ENCODE data around the gene AKT1. TPM values are rescaled to one million over a fixed set of nuclear protein-coding genes. Genes with fewer than 3 reads are reported as not detected.

AKT1 gene
- total RNA-seq, 4 donors from 2014 or later, result 66.6 to 93.7 (median 71.3) TPM

DNA sequence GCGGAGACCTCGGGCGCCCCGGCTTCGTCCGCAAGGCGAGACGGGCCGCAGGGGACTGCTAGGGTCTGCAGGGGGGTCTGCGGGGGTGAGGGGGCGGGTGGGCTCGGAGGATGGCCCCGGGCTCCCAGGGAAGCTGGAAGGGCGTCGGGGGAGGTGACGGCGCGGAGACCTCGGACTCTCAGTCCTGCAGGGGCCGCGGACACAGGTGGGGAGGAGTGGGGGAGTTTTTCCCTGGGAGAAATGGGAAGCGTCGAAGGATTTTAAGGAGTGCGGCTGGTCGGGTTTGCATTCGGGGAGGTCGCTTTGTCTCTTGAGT is 31.3 kb upstream of the AKT1 start:
- 0 to 3% methylated on average over 7 to 12 of the region's 27 CpGs for WGBS, 2 donors
- peak overlapping the region; percentile 31 to 76 (median 55) for H3K4me3 ChIP-seq
- H3K27me3 ChIP-seq, result peaks cover 0 to 6% (median 0%) of the 10 kb centered on the region in 4 donors
- intact Hi-C loops (cut with DNase I), result loop anchor here (5.0 kb wide), 1 partner anchor 60 kb away; no protein-coding TSS in a partner anchor
- DNase-seq, result no peak
- peaks cover 20 to 28% (median 21%) of the 10 kb centered on the region in 3 donors for H3K4me1 ChIP-seq
- no peak for TF ChIP-seq POLR2A (IDR thresholded peaks at IDR 0.05)
- TF ChIP-seq, protein P1, sequence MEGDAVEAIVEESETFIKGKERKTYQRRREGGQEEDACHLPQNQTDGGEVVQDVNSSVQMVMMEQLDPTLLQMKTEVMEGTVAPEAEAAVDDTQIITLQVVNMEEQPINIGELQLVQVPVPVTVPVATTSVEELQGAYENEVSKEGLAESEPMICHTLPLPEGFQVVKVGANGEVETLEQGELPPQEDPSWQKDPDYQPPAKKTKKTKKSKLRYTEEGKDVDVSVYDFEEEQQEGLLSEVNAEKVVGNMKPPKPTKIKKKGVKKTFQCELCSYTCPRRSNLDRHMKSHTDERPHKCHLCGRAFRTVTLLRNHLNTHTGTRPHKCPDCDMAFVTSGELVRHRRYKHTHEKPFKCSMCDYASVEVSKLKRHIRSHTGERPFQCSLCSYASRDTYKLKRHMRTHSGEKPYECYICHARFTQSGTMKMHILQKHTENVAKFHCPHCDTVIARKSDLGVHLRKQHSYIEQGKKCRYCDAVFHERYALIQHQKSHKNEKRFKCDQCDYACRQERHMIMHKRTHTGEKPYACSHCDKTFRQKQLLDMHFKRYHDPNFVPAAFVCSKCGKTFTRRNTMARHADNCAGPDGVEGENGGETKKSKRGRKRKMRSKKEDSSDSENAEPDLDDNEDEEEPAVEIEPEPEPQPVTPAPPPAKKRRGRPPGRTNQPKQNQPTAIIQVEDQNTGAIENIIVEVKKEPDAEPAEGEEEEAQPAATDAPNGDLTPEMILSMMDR (IDR thresholded peaks at IDR 0.05), result no peak
- H3K9me3 ChIP-seq, result no peaks in the 10 kb centered on the region
- peak overlapping the region in 3 of 4 donors; percentile 12 to 77 (median 42) for H3K27ac ChIP-seq
- no peaks in the 10 kb centered on the region for H3K36me3 ChIP-seq

DNA sequence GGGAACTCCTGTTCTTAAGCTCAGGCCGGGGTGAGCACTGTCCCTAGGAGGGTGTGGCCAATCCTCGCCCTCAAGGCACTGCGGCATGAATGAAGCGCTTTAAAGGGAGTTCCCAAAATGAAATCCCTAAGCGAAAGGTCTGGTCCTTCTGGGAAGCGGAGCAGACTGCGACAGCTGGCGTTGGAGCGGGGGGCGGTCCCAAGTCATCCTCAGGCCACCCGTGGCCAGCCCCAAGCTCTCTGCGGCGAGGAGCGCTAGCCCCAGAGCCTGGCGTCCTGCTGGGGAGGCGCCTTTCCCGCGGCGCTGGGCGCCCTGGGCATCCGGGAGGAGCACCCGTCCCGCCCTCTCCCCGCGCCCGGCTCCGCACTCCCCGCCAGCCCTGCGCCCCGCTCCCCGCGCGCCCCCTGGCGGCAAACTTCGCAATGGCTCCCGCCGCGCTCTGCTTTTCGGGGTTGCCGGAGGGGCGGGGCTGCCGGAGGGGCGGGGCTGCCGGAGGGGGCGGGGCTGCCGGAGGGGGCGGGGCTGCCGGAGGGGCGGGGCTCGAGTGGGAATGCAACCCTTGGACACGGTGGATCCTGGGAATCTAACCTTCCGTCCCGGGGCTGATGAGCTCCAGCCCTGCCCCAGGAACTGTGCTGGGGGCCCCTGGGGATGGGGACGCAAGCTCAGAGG is 30.8 kb upstream of the AKT1 start:
- peaks cover 20 to 33% (median 21%) of the 10 kb centered on the region in 3 donors for H3K4me1 ChIP-seq
- intact Hi-C loops (cut with DNase I), result loop anchor here (5.0 kb wide), 1 partner anchor 59 kb away; no protein-coding TSS in a partner anchor
- DNase-seq, result peak; percentile 46
- WGBS, 2 donors, result no CpG with 5 or more reads among the region's 54 CpGs
- no peaks in the 10 kb centered on the region for H3K36me3 ChIP-seq
- no peaks in the 10 kb centered on the region for H3K9me3 ChIP-seq
- peaks cover 0 to 6% (median 0%) of the 10 kb centered on the region in 4 donors for H3K27me3 ChIP-seq
- H3K4me3 ChIP-seq, result peak overlapping the region; percentile 31 to 76 (median 55)
- peak overlapping the region; percentile 31 to 82 (median 76) for H3K27ac ChIP-seq
- TF ChIP-seq, protein P1 (IDR thresholded peaks at IDR 0.05), result peak; percentile 81 to 92 (median 86)
- TF ChIP-seq POLR2A (IDR thresholded peaks at IDR 0.05), result no peak

DNA sequence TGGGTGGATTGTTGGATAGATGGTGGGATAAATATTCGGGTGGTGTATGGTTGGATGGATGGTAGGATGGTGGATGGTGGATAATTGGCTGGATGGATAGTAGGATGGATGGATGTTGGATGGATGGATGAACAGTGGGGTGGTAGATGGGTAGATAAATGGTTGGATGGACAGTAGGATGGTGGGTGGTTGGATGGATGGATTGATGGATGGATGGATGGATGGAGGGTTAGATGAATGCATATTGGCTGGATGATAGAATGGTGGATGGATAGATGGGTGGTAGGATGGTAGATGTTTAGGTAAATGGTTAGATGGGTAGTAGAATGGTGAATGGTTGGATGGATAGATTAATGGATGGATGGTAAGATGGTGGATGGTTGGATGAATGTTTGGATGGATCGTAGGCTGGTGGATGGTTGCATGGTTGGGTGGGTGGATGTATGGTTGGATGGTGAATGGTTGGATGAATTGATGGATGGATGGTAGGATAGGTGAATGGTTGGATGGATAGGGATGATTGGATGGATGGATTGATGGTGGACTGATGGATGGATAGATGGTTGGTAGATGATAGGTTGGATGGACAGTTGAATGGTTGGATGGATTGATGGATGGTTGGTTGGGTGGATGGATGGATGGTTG is 28.9 kb upstream of the AKT1 start:
- H3K27me3 ChIP-seq, result peaks cover 0 to 6% (median 0%) of the 10 kb centered on the region in 4 donors
- intact Hi-C loops (cut with DNase I), result no loop called here
- peaks cover 24 to 45% (median 26%) of the 10 kb centered on the region in 3 donors for H3K4me1 ChIP-seq
- H3K36me3 ChIP-seq, result no peaks in the 10 kb centered on the region
- H3K4me3 ChIP-seq, result no peak overlapping the region
- H3K9me3 ChIP-seq, result no peaks in the 10 kb centered on the region
- H3K27ac ChIP-seq, result no peak overlapping the region
- TF ChIP-seq, protein P1 (IDR thresholded peaks at IDR 0.05), result no peak
- no peak for TF ChIP-seq POLR2A (IDR thresholded peaks at IDR 0.05)
- WGBS, 2 donors, result 94 to 96% methylated on average over 2 of the region's 2 CpGs
- no peak for DNase-seq

DNA sequence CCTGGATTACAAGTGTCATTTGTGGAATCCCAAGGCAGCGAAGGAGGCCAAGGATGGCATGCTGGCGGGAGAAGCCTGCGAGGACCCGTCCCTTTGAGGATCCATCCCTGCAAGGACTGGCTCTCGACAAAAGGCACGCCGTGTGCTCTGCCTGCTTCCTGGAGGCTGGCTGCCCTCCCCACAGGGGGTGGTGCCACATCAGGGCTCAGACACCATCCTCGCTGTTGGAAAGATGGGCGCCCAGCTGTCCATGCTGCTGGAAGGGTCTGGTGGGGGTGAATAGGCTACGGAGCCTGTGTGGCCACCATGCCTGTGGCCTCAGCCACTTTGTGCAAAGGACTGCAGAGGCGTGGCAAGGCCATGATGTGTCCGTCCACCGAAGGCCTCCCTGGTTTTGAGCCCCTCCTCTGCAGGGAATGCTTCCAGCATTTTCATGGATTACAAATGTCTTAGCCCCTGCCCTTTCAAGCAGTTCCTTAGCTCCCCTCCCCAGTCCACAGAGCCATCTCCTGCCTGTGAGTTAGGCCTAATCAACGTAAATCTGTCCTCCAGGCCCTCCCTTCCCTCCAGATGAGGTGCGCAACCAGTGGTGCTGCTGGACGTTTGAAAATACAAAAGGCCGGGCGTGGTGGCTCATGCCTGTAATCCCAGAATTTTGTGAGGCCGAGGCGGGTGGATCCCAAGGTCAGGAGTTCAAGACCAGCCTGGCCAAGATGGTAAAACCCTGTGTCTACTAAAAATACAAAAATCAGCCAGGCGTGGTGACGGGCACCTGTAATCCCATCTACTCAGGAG is 27.5 kb upstream of the AKT1 start:
- 80% methylated on average over 10 to 11 of the region's 22 CpGs for WGBS, 2 donors
- Histone ChIP-seq H3K9me3 (no peaks in the 10 kb centered on the region), H3K27me3 (peaks cover 0 to 6% (median 0%) of the 10 kb centered on the region in 4 donors), H3K4me3 (no peak overlapping the region), H3K27ac (no peak overlapping the region), H3K36me3 (no peaks in the 10 kb centered on the region), H3K4me1 (peaks cover 24 to 45% (median 26%) of the 10 kb centered on the region in 3 donors)
- intact Hi-C loops (cut with DNase I), result no loop called here
- no peak for TF ChIP-seq POLR2A (IDR thresholded peaks at IDR 0.05)
- TF ChIP-seq, protein P1 (IDR thresholded peaks at IDR 0.05), result no peak
- no peak for DNase-seq
